HG03521 (cell line): Measurements from ENCODE around the gene HS3ST5.
"Not testable (repeated sequence)": the region's sequence is repeated elsewhere in the genome, so short reads cannot be mapped to it uniquely, and the experiment has no call there.

Experiments used
- ATAC-seq: cut with Tn5 transposase; IDR thresholded peaks from one replicate; pipeline ENCODE4 v1.9.1; 2021; ENCODE audit warnings: mild to moderate bottlenecking, moderate library complexity; ENCODE audit not compliant: unreplicated experiment

The HS3ST5 gene

DNA sequence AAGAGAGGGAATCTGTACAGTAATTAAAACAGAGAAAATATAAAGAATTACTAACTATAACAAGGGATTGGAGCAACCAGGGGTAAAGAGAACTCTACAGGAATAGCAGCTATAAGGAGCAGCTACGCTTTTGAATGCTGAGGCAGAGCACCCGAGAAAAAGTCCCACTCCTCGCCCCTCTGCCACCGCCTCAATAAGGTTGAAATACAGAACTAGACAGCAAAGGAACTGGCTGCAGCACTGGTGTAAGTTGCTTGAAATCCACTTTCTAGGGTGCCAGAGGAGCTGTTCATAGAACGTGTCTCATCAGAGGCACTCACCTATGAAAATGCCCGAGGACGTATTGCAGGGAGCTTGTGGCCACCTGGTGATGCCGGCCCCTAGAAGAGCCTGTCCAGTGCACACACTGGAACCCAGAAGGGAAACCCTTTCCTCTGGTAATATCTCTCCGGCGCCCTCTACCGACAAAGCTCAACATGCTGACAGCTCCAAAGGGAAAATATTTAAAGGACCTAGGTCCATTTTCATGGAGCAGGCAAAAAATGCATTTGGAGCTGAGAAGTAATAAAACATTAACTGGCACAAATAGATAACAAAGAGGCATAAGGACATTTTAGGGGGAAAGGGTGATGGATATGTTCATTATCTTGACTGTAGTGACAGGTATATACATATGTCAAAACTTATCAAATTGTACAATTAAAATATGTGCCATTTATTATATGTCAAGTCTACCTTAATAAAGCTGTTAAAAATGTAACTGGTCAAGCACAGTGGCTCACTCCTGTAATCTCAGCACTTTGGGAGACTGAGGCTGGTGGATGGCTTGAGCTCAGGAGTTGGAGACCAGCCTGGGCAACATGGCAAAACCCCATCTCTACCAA lies 234.5 kb downstream of the HS3ST5 start:
- ATAC-seq, result no peak

- ATAC-seq, result no peak
These were observed 236.8 kb downstream of the HS3ST5 start for GRCh38 chr6:114106020-114106419.

- no peak for ATAC-seq
These were observed 241.6 kb downstream of the HS3ST5 start for GRCh38 chr6:114101255-114101654.

DNA sequence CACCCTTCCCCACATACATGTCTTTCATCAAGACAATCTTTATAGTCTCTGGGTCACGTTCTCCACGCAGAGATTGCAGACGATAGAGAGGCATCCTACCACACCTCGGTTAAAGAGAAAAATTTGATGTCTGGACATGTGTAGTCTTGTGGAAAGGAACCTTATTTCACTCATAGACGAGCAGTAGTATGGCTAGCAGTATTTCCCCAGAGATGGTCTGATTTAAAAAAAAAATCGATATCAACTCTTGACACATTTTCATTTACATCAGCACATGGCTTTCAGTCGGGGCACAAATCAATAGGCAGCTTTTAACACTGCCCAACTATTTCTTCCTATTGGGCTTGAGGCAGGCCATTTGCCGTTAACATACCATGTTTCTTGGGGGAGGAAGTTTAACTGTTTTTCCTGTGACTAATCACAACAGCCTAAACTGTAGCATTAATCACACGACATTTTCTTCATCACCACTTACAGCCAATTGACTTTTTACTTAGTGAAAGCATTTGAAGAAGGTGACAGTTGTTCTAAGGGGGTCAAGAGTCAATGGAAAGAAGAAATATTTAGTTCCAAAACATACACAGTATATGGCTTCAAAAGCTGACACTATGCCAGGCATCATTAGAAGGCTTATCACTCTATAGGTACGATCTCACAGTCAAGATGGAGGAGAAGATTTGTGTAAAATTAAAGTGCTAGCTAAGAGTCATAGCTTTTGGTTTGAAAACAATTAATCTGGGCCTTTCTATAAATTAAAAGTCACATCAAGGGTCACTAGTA lies 242.4 kb downstream of the HS3ST5 start:
- ATAC-seq, result no peak

DNA sequence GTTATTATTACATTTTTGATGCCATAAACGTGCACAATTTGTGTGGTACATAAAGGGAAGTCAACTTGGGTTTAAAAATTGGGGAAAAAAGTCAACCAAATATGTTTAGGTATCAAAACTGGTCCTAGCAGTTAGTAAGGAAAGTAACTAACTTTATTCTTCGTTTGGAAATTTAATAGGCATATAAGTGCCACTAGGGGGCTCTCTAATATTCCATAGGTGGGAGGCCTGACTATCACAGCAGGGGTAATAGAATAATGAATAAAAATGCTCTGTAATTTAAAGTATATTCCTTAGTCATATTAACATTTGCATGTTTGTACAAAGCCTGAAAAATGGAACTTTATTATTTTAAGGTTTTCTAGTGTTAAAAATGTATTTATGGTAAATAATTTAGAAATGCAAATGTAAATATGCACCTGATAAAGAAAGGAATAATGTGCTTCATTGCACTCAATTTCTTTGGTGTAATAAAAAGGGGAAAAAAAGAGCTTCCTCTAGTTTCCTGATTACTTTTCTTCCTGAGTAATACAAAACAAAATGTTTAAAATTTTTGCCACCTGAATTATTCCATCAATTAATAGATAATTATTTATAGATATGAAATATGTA lies 246.2 kb downstream of the HS3ST5 start:
- no peak for ATAC-seq

- ATAC-seq, result no peak
These were observed 249.9 kb downstream of the HS3ST5 start for GRCh38 chr6:114092943-114093342.

DNA sequence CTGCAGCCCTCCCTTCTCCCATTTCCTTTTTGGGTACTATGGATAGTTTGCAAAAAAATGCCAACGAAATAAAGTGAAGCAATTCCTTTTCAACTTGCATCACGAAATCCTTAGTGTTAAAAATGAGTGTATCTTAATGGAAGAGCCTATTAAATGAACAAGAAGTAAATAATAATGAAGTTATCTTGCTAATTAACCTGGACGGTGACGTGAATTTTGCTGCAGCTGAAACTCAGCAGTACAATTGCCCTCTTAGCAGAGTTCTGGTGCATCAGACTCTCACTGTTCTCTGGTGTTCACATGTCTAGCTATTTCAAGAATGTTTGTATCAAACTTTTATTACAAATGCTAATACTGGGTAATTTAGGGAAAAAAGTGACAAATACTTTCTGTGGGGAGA lies 252.2 kb downstream of the HS3ST5 start:
- no peak for ATAC-seq

DNA sequence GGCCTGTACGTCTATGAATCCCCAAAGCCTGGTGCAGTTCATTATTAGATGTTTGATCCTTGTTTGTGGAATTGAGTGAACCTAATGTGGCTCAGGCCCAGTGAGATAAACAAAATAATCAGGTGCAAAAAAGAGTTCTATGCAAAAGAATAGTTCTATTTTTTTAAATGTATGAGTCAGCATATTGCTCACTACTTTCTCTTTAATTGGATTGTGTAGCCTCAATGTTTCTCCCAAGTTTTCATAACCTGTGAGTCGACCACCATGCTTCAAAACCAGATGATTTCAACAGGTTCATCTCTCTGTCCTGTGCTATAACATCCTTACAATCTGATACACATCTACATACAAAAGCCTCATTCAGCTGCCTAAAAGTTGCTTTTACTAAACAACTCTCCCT lies 255.3 kb downstream of the HS3ST5 start:
- no peak for ATAC-seq

GRCh38 chr6:114085211-114085610 lies 257.6 kb downstream of the HS3ST5 start:
- no peak for ATAC-seq

DNA sequence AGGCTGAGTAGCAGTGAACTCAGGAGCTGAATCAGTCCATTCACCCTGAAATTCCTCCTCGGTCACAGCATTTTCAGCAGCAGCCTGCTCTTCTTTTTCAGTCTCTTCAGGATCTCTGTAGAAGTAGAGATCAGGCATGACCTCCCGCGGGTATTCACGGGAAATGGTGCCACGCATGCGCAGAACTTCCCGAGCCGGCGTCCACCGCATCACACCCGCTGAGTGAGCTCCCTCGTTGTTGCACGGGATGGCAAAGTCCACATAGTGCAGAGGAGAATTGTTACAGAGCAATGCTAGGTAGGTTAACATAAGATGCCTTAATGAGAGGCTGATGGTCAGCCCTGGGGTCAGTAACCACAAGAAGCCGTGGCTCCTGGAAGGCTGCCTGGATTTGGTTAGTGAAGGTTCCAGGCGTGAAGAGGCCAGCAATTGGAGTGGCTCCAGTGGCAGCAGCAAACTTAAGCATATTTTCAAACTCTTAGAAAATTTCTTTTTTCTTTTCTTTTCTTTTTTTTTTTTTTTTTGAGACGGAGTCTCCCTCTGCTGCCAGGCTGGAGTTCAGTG lies 258.4 kb downstream of the HS3ST5 start:
- ATAC-seq, result no peak

GRCh38 chr6:114083251-114083650 lies 259.6 kb downstream of the HS3ST5 start:
- no peak for ATAC-seq

DNA sequence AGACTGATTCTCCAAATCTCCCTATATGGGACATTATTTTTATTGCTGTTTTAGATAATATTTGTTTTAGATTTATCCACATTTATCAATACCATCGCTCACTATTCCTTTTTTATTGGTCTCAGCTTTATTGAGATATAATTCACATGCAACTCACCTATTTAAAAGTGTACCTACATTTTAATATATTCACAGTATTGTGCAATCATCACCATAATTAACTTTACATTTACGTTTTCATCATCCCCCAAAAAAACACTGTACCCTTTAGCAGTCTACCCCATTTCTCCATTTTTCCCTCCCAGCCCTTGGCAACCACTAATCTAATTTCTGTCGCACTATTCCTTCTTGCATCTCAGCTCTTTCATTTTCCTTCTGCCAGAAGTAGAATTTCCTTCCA lies 261.1 kb downstream of the HS3ST5 start:
- no peak for ATAC-seq

DNA sequence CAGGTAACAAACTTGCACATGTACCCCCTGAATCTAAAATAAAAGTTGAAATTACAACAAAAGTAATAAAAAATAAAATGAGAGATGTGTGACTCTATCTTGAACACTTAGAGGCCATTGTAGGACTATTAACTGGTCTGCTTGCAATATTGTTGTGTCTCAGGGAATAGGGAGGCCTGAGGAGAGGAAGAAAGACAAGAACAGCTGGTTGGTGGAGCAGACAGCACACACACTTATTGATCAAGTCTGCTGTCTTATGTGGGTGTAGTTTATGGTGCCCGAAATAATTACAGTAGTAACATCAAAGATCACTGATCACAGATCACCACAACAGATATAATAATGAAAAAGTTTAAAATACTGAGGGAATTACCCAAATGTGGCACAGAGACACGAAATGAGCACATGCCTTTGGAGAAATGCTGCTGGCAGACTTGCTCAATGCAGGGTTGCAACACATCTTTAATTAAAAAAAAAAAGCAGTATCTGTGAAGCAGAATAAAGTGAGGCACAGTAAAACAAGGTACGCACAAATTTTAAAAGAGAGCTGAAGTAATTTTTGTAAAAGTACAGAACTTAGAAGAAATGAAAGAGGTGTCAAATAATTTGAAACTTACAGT lies 261.8 kb downstream of the HS3ST5 start:
- ATAC-seq, result no peak

DNA sequence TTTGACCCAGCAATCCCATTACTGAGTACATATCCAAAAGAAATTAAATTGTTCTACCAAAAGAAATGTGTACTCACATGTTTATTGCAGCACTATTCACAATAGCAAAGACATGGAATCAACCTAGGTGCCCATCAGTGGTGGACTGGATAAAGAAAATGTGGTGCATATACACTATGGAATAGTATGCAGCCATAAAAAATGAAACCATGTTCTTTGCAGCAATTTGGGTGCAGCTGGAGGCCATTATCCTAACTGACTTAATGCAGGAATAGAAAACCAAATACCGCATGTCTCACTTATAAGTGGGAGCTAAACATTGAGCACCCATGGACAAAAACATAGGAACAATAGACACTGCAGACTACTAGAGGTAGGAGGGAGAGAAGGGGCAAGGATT lies 262.4 kb downstream of the HS3ST5 start:
- ATAC-seq, result not testable (repeated sequence)

DNA sequence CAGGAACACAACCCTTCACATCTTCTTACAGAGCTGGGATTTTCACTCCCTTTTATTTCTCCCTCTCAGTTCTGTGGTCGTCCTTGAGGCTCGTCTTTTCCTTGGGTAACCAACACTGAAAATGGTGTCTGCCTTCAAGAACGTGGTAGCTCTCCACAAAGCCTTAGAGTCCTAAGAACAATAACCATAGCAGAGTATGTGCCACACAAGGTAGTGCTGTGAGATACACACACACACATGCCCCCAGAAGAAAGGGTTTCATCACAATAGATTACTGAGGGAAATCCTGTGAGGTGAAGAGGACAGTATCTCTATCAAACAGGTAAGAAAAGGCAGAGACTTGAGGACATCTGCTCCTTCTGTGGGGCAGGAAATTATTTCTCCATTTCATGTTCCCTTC lies 267.0 kb downstream of the HS3ST5 start:
- ATAC-seq, result no peak

DNA sequence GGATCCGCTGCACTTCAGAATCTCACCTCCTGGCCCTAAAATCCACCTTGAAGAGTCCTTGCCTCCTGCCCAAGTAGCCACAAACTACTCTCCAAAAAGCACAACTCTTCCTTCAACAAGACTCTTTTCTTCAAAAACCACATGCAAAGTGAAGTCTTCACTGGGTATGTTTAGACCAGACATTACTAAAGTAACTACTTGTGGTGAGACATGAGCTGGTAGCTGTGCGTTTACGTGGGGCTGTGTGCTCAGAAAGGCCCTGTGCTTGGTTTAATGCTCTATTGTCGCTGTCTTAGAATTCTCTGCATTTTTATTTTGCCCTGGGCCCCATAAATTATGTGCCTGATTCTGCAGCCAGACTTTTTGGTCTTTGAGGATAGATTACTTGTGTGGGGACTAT lies 267.5 kb downstream of the HS3ST5 start:
- no peak for ATAC-seq

GRCh38 chr6:114068771-114069170 lies 274.1 kb downstream of the HS3ST5 start:
- no peak for ATAC-seq

DNA sequence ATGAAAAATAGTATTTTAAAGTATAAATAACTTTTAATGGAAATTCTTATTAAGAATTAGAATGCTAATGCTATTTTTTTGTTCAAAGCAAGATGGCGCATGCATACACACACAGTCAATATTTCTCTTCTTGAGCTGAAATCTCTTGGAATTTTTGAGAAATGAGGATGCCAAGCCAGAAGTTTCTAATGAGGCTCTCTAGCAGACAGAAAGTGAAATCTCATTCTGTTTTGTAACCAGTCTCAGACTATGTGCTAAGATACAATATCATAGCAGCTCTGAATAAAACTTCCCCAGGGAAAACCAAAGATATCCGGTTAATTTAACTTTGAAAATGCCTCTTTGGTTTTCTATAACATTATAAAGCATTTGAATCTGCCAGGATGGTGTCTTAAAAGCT lies 274.7 kb downstream of the HS3ST5 start:
- no peak for ATAC-seq

GRCh38 chr6:114064862-114065261 lies 278.0 kb downstream of the HS3ST5 start:
- ATAC-seq, result no peak

DNA sequence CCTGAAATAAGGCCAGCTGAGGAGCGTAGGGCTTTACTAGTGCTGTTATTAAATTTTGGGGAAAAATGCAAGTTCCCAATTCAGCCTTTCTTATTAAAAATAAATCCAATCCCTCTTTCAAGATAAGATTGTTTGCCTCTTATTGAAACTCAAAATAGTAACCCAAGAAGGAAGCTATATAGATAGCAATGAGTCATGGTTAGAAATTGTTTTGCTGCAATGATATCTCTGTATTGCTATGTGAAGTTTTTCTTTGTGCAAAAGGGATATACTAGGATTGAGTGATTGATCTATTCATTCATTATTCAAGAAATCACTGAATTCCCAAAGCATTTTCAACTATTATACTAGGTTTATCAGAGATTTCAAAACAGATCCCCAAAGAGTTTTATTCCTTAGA lies 278.9 kb downstream of the HS3ST5 start:
- no peak for ATAC-seq

GRCh38 chr6:114062199-114062598 lies 280.6 kb downstream of the HS3ST5 start:
- ATAC-seq, result no peak
